Measurements from ENCODE around the gene EIF3I.
"Not testable (repeated sequence)": the region's sequence is repeated elsewhere in the genome, so short reads cannot be mapped to it uniquely, and the experiment has no call there.

The EIF3I gene

GRCh38 chr1:32247452-32247851 lies 25.2 kb downstream of the EIF3I start:
- DNase-seq, result no peak
- Histone ChIP-seq H3K27me3 (replicated peaks; ENCODE audit: control insufficient read depth, insufficient read depth, low read length, poor library complexity, severe bottlenecking) (no peaks in the 10 kb centered on the region), H3K4me3 (ENCODE audit: insufficient read depth, low read depth, low read length, poor library complexity, severe bottlenecking) (no peak overlapping the region), H3K36me3 (ENCODE audit: control insufficient read depth, insufficient read depth, low read length) (no peaks in the 10 kb centered on the region), H3K4me1 (ENCODE audit: control insufficient read depth, insufficient read depth, low read length, poor library complexity, severe bottlenecking) (peaks cover 41% of the 10 kb centered on the region), H3K27ac (ENCODE audit: insufficient read depth, low read length, poor library complexity, severe bottlenecking) (peak overlapping the region; percentile 92), H3K9me3 (ENCODE audit: control insufficient read depth, low read length) (no peaks in the 10 kb centered on the region)

- DNase-seq, result peak; percentile 48 to 74 (median 57)
- Histone ChIP-seq H3K4me1 (ENCODE audit: control insufficient read depth, insufficient read depth, low read length, poor library complexity, severe bottlenecking) (peaks cover 42% of the 10 kb centered on the region), H3K9me3 (ENCODE audit: control insufficient read depth, low read length) (no peaks in the 10 kb centered on the region), H3K4me3 (ENCODE audit: insufficient read depth, low read depth, low read length, poor library complexity, severe bottlenecking) (peak overlapping the region; percentile 45), H3K27me3 (replicated peaks; ENCODE audit: control insufficient read depth, insufficient read depth, low read length, poor library complexity, severe bottlenecking) (no peaks in the 10 kb centered on the region), H3K27ac (ENCODE audit: insufficient read depth, low read length, poor library complexity, severe bottlenecking) (peak overlapping the region; percentile 92), H3K36me3 (ENCODE audit: control insufficient read depth, insufficient read depth, low read length) (no peaks in the 10 kb centered on the region)
Observed at GRCh38 chr1:32247983-32248889, 26.0 kb downstream of the EIF3I start.

- H3K4me3 ChIP-seq (ENCODE audit: insufficient read depth, low read depth, low read length, poor library complexity, severe bottlenecking), result peak overlapping the region; percentile 80
- peak overlapping the region; percentile 92 for H3K27ac ChIP-seq (ENCODE audit: insufficient read depth, low read length, poor library complexity, severe bottlenecking)
- H3K27me3 ChIP-seq (replicated peaks; ENCODE audit: control insufficient read depth, insufficient read depth, low read length, poor library complexity, severe bottlenecking), result no peaks in the 10 kb centered on the region
- peaks cover 51% of the 10 kb centered on the region for H3K4me1 ChIP-seq (ENCODE audit: control insufficient read depth, insufficient read depth, low read length, poor library complexity, severe bottlenecking)
- H3K9me3 ChIP-seq (ENCODE audit: control insufficient read depth, low read length), result no peaks in the 10 kb centered on the region
- DNase-seq, result peak; percentile 71 to 79 (median 73)
- no peaks in the 10 kb centered on the region for H3K36me3 ChIP-seq (ENCODE audit: control insufficient read depth, insufficient read depth, low read length)
Observed at GRCh38 chr1:32249831-32250525, 27.8 kb downstream of the EIF3I start.

GRCh38 chr1:32250893-32251716 lies 28.9 kb downstream of the EIF3I start, which contains the start of gene LCK:
Gene LCK, plus strand, starts transcription at chr1:32251265. Its CDS starts 23,065 bp downstream, at chr1:32274330.
- H3K4me3 ChIP-seq (ENCODE audit: insufficient read depth, low read depth, low read length, poor library complexity, severe bottlenecking), result peak within 1 kb of the TSS; percentile 80
- H3K27ac ChIP-seq (ENCODE audit: insufficient read depth, low read length, poor library complexity, severe bottlenecking), result peak within 1 kb of the TSS; percentile 92
- no peaks in the 10 kb centered on the region for H3K36me3 ChIP-seq (ENCODE audit: control insufficient read depth, insufficient read depth, low read length)
- no peaks in the 10 kb centered on the region for H3K27me3 ChIP-seq (replicated peaks; ENCODE audit: control insufficient read depth, insufficient read depth, low read length, poor library complexity, severe bottlenecking)
- H3K9me3 ChIP-seq (ENCODE audit: control insufficient read depth, low read length), result no peaks in the 10 kb centered on the region
- peak; percentile 33 to 42 (median 41) for DNase-seq
- peaks cover 60% of the 10 kb centered on the region for H3K4me1 ChIP-seq (ENCODE audit: control insufficient read depth, insufficient read depth, low read length, poor library complexity, severe bottlenecking)

- peak overlapping the region; percentile 80 for H3K4me3 ChIP-seq (ENCODE audit: insufficient read depth, low read depth, low read length, poor library complexity, severe bottlenecking)
- no peaks in the 10 kb centered on the region for H3K9me3 ChIP-seq (ENCODE audit: control insufficient read depth, low read length)
- peaks cover 2% of the 10 kb centered on the region for H3K36me3 ChIP-seq (ENCODE audit: control insufficient read depth, insufficient read depth, low read length)
- peaks cover 48% of the 10 kb centered on the region for H3K4me1 ChIP-seq (ENCODE audit: control insufficient read depth, insufficient read depth, low read length, poor library complexity, severe bottlenecking)
- DNase-seq, result no peak
- no peaks in the 10 kb centered on the region for H3K27me3 ChIP-seq (replicated peaks; ENCODE audit: control insufficient read depth, insufficient read depth, low read length, poor library complexity, severe bottlenecking)
- peak overlapping the region; percentile 92 for H3K27ac ChIP-seq (ENCODE audit: insufficient read depth, low read length, poor library complexity, severe bottlenecking)
Observed at GRCh38 chr1:32255072-32256071, 33.2 kb downstream of the EIF3I start.

- DNase-seq, result no peak
- Histone ChIP-seq H3K9me3 (ENCODE audit: control insufficient read depth, low read length) (no peaks in the 10 kb centered on the region), H3K36me3 (ENCODE audit: control insufficient read depth, insufficient read depth, low read length) (peaks cover 6% of the 10 kb centered on the region), H3K4me1 (ENCODE audit: control insufficient read depth, insufficient read depth, low read length, poor library complexity, severe bottlenecking) (peaks cover 39% of the 10 kb centered on the region), H3K27ac (ENCODE audit: insufficient read depth, low read length, poor library complexity, severe bottlenecking) (peak overlapping the region; percentile 92), H3K4me3 (ENCODE audit: insufficient read depth, low read depth, low read length, poor library complexity, severe bottlenecking) (peak overlapping the region; percentile 35), H3K27me3 (replicated peaks; ENCODE audit: control insufficient read depth, insufficient read depth, low read length, poor library complexity, severe bottlenecking) (no peaks in the 10 kb centered on the region)
Observed at GRCh38 chr1:32256473-32257226, 34.4 kb downstream of the EIF3I start.

GRCh38 chr1:32257227-32257508 lies 35.0 kb downstream of the EIF3I start:
- H3K9me3 ChIP-seq (ENCODE audit: control insufficient read depth, low read length), result no peaks in the 10 kb centered on the region
- H3K36me3 ChIP-seq (ENCODE audit: control insufficient read depth, insufficient read depth, low read length), result peaks cover 6% of the 10 kb centered on the region
- peak overlapping the region; percentile 92 for H3K27ac ChIP-seq (ENCODE audit: insufficient read depth, low read length, poor library complexity, severe bottlenecking)
- H3K4me3 ChIP-seq (ENCODE audit: insufficient read depth, low read depth, low read length, poor library complexity, severe bottlenecking), result peak overlapping the region; percentile 35
- H3K4me1 ChIP-seq (ENCODE audit: control insufficient read depth, insufficient read depth, low read length, poor library complexity, severe bottlenecking), result peaks cover 39% of the 10 kb centered on the region
- no peaks in the 10 kb centered on the region for H3K27me3 ChIP-seq (replicated peaks; ENCODE audit: control insufficient read depth, insufficient read depth, low read length, poor library complexity, severe bottlenecking)
- no peak for DNase-seq

- H3K9me3 ChIP-seq (ENCODE audit: control insufficient read depth, low read length); H3K27me3 ChIP-seq (replicated peaks; ENCODE audit: control insufficient read depth, insufficient read depth, low read length, poor library complexity, severe bottlenecking); H3K36me3 ChIP-seq (ENCODE audit: control insufficient read depth, insufficient read depth, low read length); H3K4me3 ChIP-seq (ENCODE audit: insufficient read depth, low read depth, low read length, poor library complexity, severe bottlenecking); DNase-seq: not testable (repeated sequence)
- Histone ChIP-seq H3K27ac (ENCODE audit: insufficient read depth, low read length, poor library complexity, severe bottlenecking) (peak overlapping the region; percentile 49), H3K4me1 (ENCODE audit: control insufficient read depth, insufficient read depth, low read length, poor library complexity, severe bottlenecking) (peaks cover 52% of the 10 kb centered on the region)
Observed at GRCh38 chr1:32263236-32263593, 41.0 kb downstream of the EIF3I start.
